ENCODE results near the gene NARS2.

NARS2 gene

GRCh38 chr11:78428773-78429172, 145.9 kb downstream of the NARS2 start:
- no peak for DNase-seq

- DNase-seq, result no peak
These were observed 146.4 kb downstream of the NARS2 start for GRCh38 chr11:78428266-78428636.

GRCh38 chr11:78427615-78428265, 146.9 kb downstream of the NARS2 start:
- peak in 1 of 2 experiments; percentile 20 for DNase-seq

GRCh38 chr11:78426845-78427244, 147.8 kb downstream of the NARS2 start:
- DNase-seq, result no peak

- no peak for DNase-seq
These were observed 149.1 kb downstream of the NARS2 start for GRCh38 chr11:78425399-78426070.

GRCh38 chr11:78424334-78425270, 150.1 kb downstream of the NARS2 start:
- no peak for DNase-seq

GRCh38 chr11:78423241-78423640, 151.4 kb downstream of the NARS2 start:
- DNase-seq, result no peak

- DNase-seq, result peak; percentile 71 to 73
These were observed 153.9 kb downstream of the NARS2 start for GRCh38 chr11:78420796-78421209.

- DNase-seq, result peak; percentile 60 to 67
These were observed 154.4 kb downstream of the NARS2 start for GRCh38 chr11:78420255-78420764.

- no peak for DNase-seq
These were observed 155.3 kb downstream of the NARS2 start for GRCh38 chr11:78419327-78419726.

- no peak for DNase-seq
These were observed 156.0 kb downstream of the NARS2 start for GRCh38 chr11:78418584-78419211.

- peak; percentile 75 to 82 for DNase-seq
These were observed 156.6 kb downstream of the NARS2 start for GRCh38 chr11:78417888-78418583.

- no peak for DNase-seq
These were observed 157.3 kb downstream of the NARS2 start, which contains the start of gene GAB2 for GRCh38 chr11:78417175-78417887. Gene GAB2 (minus strand): TSS chr11:78417820. CDS start chr11:78417720, 100 bp downstream.

GRCh38 chr11:78416285-78417174, 158.1 kb downstream of the NARS2 start:
- DNase-seq, result peak; percentile 83 to 85

GRCh38 chr11:78415338-78415737, 159.3 kb downstream of the NARS2 start:
- DNase-seq, result no peak

- no peak for DNase-seq
These were observed 160.2 kb downstream of the NARS2 start for GRCh38 chr11:78414321-78415051.

- DNase-seq, result no peak
These were observed 166.0 kb downstream of the NARS2 start for GRCh38 chr11:78408619-78409018.

GRCh38 chr11:78406568-78407196, 168.0 kb downstream of the NARS2 start:
- no peak for DNase-seq

- DNase-seq, result no peak
These were observed 168.9 kb downstream of the NARS2 start for GRCh38 chr11:78405805-78406204.
